ENCODE data around the gene AP5Z1. TPM values are rescaled to one million over a fixed set of nuclear protein-coding genes. Genes with fewer than 3 reads are reported as not detected.

AP5Z1 gene
- total RNA-seq, 1 experiment from 2014 or later = 37.2 TPM

DNA sequence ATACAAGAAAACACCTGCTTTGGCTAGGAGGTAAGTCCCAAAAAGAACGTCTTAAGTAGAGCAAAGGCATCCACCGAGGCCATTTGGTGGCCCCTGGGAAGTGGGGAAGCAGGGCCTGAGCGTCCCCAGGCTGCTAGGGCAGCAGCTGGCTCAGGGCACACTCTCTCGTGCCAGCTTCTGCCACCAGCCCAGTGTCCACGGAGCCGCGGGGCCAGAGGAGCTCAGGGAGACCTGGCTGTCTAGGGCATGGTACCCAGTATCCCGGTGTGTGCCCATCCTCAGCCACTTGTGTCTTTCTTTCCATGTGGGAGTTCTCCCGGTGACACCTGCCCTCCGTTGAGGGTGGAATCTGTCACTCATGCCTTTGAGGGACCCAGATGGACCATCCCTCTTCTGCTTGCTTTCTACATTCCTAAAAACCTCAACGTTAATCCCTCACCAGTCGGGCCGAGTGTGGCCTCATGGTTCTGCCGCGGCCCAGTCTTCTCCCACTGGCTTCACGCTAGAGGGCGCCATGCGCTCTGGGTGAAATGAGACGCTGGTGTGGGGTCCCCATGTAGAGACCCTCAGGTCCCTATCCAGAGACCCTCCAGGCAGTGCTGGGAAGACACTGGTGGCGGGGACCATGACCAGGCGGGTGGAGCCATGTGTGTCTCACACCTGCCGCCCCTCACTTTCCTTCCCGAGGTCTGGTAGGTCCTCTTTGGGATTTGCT, 9.5 kb upstream of the AP5Z1 start:
- DNase-seq (ENCODE audit: low read depth) = no peak

GRCh38 chr7:4766666-4767519, 8.5 kb upstream of the AP5Z1 start:
- no peak for DNase-seq (ENCODE audit: low read depth)

DNA sequence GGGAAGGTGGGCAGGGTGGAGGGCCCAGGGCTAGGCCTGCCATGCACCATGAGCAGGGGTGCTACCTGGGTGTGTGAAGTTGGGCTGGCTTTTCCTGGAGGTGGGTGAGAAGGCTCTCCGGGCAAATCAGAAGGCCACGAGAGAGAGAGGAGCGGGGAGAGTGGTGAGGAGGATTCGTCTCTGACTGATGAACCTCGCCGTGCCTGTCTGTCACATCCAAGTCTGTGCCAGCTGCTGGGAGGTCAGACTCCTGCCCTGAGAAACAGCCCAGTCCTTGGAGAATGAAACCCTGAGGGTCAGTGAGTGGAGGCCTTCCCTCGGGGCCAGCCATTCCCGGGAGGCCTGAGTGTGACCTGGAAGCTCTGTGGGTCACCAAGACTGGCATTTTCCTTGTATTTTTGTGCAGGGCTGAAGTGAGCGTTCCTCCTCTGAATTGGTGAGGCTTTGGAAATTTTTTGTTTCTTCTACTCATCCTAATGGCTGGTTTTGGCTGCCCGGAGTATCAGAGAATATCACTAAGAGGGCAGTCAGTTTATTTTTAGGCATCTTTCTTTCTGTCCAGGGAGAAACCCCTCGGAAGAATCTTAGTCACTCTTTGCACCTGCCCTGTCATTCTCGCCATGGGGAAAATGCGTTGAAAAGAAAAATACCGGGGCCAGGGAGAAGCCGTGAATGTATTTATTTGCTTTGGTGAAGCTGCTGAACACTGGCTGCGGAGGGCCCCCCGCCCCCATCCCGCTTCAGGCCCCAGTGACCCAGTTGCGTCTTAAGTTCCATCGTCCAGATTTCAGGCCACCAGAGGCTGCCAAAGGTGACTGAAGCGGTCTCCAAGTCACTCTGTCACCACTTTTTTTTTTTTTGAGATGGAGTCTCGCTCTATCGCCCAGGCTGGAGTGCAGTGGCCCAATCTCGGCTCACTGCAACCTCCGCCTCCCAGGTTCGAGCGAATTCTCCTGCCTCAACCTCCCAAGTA, 6.5 kb upstream of the AP5Z1 start:
- no peak for DNase-seq (ENCODE audit: low read depth)

- DNase-seq (ENCODE audit: low read depth) = no peak
Observed at GRCh38 chr7:4769761-4770160, 5.7 kb upstream of the AP5Z1 start.

GRCh38 chr7:4770886-4771285, 4.5 kb upstream of the AP5Z1 start:
- no peak for DNase-seq (ENCODE audit: low read depth)

- no peak for DNase-seq (ENCODE audit: low read depth)
Observed at GRCh38 chr7:4771737-4772136, 3.7 kb upstream of the AP5Z1 start.

DNA sequence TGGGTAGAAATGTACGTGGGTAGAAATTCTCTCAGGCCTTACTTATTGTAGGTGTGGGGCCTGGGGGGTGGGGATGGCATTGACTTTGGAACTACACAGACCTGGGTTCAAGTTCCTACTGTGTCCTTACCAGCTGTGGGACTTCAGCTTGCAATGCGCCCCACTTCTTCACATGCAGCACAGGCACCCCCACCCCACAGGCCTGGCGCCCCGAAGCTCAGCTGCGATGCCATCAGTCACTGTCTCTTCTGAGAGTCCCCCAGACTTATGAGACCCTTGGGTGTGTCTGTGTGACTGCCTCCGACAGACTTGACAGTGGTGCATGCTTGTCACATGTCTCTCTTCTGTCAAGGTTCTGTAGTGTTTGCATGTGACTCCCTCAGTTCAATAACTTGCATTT, 3.1 kb upstream of the AP5Z1 start:
- DNase-seq (ENCODE audit: low read depth) = no peak

DNA sequence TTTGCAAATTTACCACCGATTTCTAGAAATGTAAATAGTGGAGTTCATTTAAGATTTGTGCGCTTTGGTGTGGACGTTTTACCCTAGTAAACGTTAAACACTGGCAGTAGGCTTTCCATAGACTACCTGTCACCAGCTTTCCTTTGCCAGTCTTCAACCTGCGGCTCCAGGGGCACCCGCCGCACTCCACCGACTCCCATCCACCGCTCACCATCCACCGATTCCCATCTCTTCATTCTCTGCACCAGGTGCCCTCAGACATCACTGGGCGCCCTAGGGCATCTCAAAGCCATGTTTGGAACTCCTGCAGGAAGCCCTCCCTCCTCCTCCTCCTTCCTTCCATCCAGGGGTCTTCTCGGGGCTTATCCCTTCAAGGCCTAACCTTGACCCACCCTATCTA, 1.4 kb upstream of the AP5Z1 start:
- no peak for DNase-seq (ENCODE audit: low read depth)

GRCh38 chr7:4774658-4775249, 669 bp upstream of the AP5Z1 start:
- DNase-seq (ENCODE audit: low read depth) = peak; percentile 63

- peak; percentile 47 for DNase-seq (ENCODE audit: low read depth)
Observed at GRCh38 chr7:4775848-4776623, 613 bp downstream of the AP5Z1 start.

DNA sequence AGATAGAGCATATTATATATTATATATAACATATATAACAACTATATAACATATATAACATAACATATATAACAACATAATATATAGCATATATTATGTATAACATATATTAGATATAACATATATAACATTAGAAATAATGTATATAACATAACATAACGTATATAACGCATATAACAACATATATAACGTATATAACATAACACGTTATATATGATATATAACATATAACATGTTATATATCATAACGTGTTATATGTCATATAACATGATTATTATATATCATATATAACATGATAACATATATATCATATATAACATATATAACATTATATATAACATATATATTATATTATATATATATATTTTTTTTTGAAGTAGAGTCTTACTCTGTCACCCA, 3.7 kb downstream of the AP5Z1 start:
- no peak for DNase-seq (ENCODE audit: low read depth)

GRCh38 chr7:4781366-4782069, 6.1 kb downstream of the AP5Z1 start:
- no peak for DNase-seq (ENCODE audit: low read depth)

- DNase-seq (ENCODE audit: low read depth) = no peak
Observed at GRCh38 chr7:4782333-4783291, 7.2 kb downstream of the AP5Z1 start.

DNA sequence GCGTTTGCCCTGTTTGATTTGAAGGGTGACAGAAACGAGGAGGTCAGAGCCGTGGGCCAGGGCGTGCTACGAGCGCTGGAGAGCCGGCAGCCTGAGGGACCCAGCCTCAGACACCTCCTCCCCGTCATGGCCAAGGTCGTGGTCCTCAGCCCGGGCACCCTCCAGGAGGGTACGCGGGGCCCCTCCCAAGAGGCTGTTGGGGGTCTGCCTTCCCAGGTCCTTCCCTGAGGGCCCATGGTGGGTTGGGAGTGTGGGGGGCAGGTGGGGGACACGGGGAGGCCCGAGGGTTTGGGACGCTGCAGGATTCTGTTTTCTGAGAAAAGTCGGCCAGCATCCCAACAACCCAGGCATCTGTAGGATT, 7.8 kb downstream of the AP5Z1 start:
- DNase-seq (ENCODE audit: low read depth) = no peak

- no peak for DNase-seq (ENCODE audit: low read depth)
Observed at GRCh38 chr7:4783762-4784351, 8.4 kb downstream of the AP5Z1 start.

DNA sequence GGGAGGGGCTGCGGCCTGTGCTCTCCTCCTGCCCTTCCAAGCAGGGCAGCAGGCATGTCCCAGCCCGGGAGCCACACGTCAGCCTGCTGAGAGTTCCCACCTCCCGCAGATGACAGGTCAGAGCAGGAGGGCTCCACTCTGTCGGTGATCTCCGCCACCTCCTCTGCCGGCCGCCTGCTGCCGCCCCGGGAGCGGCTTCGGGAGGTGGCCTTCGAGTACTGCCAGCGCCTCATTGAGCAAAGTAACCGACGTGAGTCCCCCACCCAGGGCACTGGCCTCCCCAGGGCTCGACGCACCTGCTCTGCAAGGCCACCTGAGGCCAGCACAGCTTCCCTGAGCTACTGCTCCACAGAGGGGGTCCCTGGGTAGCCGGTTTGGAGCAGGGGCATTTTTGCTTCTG, 9.4 kb downstream of the AP5Z1 start:
- DNase-seq (ENCODE audit: low read depth) = no peak

DNA sequence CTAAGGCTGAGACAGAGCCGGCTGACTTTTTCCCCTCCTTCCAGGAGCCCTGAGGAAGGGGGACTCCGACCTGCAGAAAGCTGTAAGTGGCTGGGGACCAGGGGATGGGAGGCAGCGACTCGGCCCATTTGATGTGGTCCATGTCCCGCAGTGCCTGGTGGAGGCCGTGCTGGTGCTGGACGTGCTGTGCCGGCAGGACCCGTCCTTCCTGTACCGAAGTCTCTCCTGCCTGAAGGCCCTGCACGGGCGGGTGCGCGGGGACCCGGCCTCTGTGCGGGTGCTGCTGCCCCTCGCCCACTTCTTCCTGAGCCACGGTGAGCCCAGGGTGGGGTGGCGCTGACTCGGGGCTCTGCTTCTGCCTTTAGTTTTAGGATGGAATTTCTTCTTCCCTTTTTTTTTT, 9.9 kb downstream of the AP5Z1 start:
- DNase-seq (ENCODE audit: low read depth) = no peak

- DNase-seq (ENCODE audit: low read depth) = no peak
Observed at GRCh38 chr7:4786015-4786414, 10.6 kb downstream of the AP5Z1 start.

DNA sequence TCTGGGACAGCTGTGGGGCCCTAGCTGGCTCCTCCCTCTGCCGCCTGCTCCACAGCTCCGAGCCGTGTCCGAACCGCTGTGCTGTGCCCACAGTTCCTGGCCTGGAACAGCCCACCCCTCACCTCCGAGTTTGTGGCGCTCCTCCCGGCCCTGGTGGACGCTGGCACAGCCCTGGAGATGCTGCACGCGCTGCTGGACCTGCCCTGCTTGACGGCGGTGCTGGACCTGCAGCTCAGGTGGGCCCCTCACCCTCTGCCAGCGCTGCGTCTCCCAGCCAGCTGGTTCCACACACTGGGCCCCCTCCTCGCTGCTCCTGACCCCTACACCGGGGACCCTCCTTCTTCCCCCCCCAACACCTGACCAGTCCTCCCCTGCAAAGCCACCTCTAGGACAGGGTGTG, 12.1 kb downstream of the AP5Z1 start:
- no peak for DNase-seq (ENCODE audit: low read depth)

Data from Daoy (cell line).